SU-DHL-6 (cell line): Measurements from ENCODE around the gene COX19.

Source experiments
- CTCF ChIP-seq: fragments of 200-600 bp; sonication (generic); IDR thresholded peaks from one replicate; pipeline ENCODE4 v1.5.1; 2017; ENCODE audit warnings: antibody characterized with exemption, mild to moderate bottlenecking, low read length, moderate library complexity; ENCODE audit not compliant: insufficient read depth, poor library complexity, severe bottlenecking
- EZH2phosphoT487 ChIP-seq: fragments of 200-600 bp; sonication (generic), shearing (Covaris generic); conservative IDR thresholded peaks from 2 replicates; pipeline ENCODE4 v1.6.1; 2018; ENCODE audit warnings: mild to moderate bottlenecking, antibody characterized with exemption, low read length, moderate library complexity, mixed read lengths

GRCh38 chr7:919924-920341 is 55.4 kb downstream of the COX19 start:
- TF ChIP-seq CTCF = no peak
- no peak for TF ChIP-seq EZH2phosphoT487
